Measurements from ENCODE around the gene SESN3. TPM values are rescaled to one million over a fixed set of nuclear protein-coding genes. Genes with fewer than 3 reads are reported as not detected.
A peak's percentile ranks its signal among the peaks of the same experiment; 100 is the strongest.

Gene SESN3
- total RNA-seq, 1 experiment from 2014 or later, result 28.2 TPM

DNA sequence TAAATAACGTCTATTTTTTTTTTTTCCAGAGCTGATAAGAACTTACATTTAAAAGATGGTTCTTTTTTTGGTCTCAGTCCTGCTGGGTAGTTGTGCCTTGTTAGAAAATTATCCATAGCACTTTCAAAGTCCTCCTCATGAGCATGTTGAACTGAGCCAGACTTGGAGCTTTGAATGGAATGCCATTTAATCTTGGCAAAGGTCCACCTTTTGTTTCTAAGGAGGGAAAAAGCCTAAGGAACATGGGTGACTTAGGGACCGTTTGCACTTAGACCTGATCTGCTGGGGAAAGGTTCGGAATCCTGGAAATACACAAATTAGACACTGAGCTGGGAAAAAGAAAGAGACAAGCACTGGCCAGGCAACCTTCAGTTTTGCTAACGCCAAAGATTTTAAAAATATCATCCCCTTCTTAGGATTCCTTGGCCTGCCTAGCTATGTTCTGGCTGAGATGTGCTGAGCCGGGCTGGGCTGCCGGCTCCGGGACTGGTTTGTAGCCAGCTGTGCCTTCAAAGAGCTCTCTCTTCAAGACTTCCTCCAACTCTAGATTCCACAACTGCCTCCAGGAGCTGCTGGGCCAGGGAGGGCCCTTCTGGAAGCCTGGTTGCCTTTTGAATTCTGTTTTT lies 74.0 kb downstream of the SESN3 start:
- CTCF ChIA-PET, result interaction anchor here (0.6 to 3.1 kb wide), 4 partner anchors 149 to 549 kb away, joined by 3 to 13 read pairs (median 7); no protein-coding TSS in a partner anchor
- intact Hi-C loops (cut with micrococcal nuclease; ENCODE audit: unreplicated experiment), result loop anchor here (10.0 kb wide), 1 partner anchor 268 kb away; no protein-coding TSS in a partner anchor

GRCh38 chr11:95156133-95156721 lies 74.8 kb downstream of the SESN3 start:
- ChIA-PET CTCF (interaction anchor here (0.6 to 3.1 kb wide), 3 partner anchors 150 to 550 kb away, joined by 4 to 13 read pairs (median 10); no protein-coding TSS in a partner anchor), POLR2A (no interaction called here)
- Mint-ChIP-seq H3K27me3 (ENCODE audit: insufficient read depth, unreplicated experiment) (no peaks in the 10 kb centered on the region), H3K36me3 (ENCODE audit: insufficient read depth, unreplicated experiment) (peaks cover 11% of the 10 kb centered on the region), H3K27ac (ENCODE audit: unreplicated experiment) (no peak overlapping the region), H3K9me3 (ENCODE audit: unreplicated experiment) (no peaks in the 10 kb centered on the region), H3K4me3 (ENCODE audit: unreplicated experiment) (no peak overlapping the region), H3K4me1 (ENCODE audit: low read depth, unreplicated experiment) (peaks cover 24% of the 10 kb centered on the region)
- Histone ChIP-seq H3K4me3 (ENCODE audit: low read depth, low read length) (no peak overlapping the region), H3K36me3 (ENCODE audit: control insufficient read depth, insufficient read depth, low read length) (no peaks in the 10 kb centered on the region), H3K9me3 (no peaks in the 10 kb centered on the region), H3K27me3 (replicated peaks; ENCODE audit: control insufficient read depth, insufficient read depth, low read length) (no peaks in the 10 kb centered on the region), H3K4me1 (peaks cover 10% of the 10 kb centered on the region)
- no peak for TF ChIP-seq CTCF (IDR thresholded peaks at IDR 0.05; ENCODE audit: insufficient read depth in 1 of 2, low read depth in 1 of 2, low read length in 1 of 2, severe bottlenecking in 1 of 2, unreplicated experiment in 1 of 2)
- DNase-seq, result peak; percentile 31 to 51
- BruUV-seq (replicated peaks), result no TSS peak
- intact Hi-C loops (cut with micrococcal nuclease; ENCODE audit: unreplicated experiment), result loop anchor here (10.0 kb wide), 1 partner anchor 269 kb away; no protein-coding TSS in a partner anchor

More for the DNA sequence above, 74.0 kb downstream of the SESN3 start:
- Mint-ChIP-seq H3K27ac (ENCODE audit: unreplicated experiment) (no peak overlapping the region), H3K36me3 (ENCODE audit: insufficient read depth, unreplicated experiment) (peaks cover 9% of the 10 kb centered on the region), H3K4me1 (ENCODE audit: low read depth, unreplicated experiment) (peaks cover 18% of the 10 kb centered on the region), H3K27me3 (ENCODE audit: insufficient read depth, unreplicated experiment) (no peaks in the 10 kb centered on the region), H3K4me3 (ENCODE audit: unreplicated experiment) (no peak overlapping the region), H3K9me3 (ENCODE audit: unreplicated experiment) (no peaks in the 10 kb centered on the region)
- Histone ChIP-seq H3K36me3 (ENCODE audit: control insufficient read depth, insufficient read depth, low read length) (no peaks in the 10 kb centered on the region), H3K4me3 (ENCODE audit: low read depth, low read length) (no peak overlapping the region), H3K27me3 (replicated peaks; ENCODE audit: control insufficient read depth, insufficient read depth, low read length) (no peaks in the 10 kb centered on the region), H3K9me3 (no peaks in the 10 kb centered on the region), H3K4me1 (peaks cover 6% of the 10 kb centered on the region)
- POLR2A ChIA-PET, result interaction anchor here (0.6 kb wide), 1 partner anchor 50 kb away, joined by 8 read pairs; no protein-coding TSS in a partner anchor
- DNase-seq, result no peak
- BruUV-seq (replicated peaks), result no TSS peak
- no peak for TF ChIP-seq CTCF (IDR thresholded peaks at IDR 0.05; ENCODE audit: insufficient read depth in 1 of 2, low read depth in 1 of 2, low read length in 1 of 2, severe bottlenecking in 1 of 2, unreplicated experiment in 1 of 2)

GRCh38 chr11:95155385-95155784 lies 75.6 kb downstream of the SESN3 start:
- POLR2A ChIA-PET, result no interaction called here
- intact Hi-C loops (cut with micrococcal nuclease; ENCODE audit: unreplicated experiment), result loop anchor here (10.0 kb wide), 1 partner anchor 269 kb away; no protein-coding TSS in a partner anchor
- no peak for DNase-seq
- Histone ChIP-seq H3K4me1 (peaks cover 10% of the 10 kb centered on the region), H3K4me3 (ENCODE audit: low read depth, low read length) (no peak overlapping the region), H3K36me3 (ENCODE audit: control insufficient read depth, insufficient read depth, low read length) (no peaks in the 10 kb centered on the region), H3K9me3 (no peaks in the 10 kb centered on the region), H3K27me3 (replicated peaks; ENCODE audit: control insufficient read depth, insufficient read depth, low read length) (no peaks in the 10 kb centered on the region)
- TF ChIP-seq CTCF (IDR thresholded peaks at IDR 0.05; ENCODE audit: insufficient read depth in 1 of 2, low read depth in 1 of 2, low read length in 1 of 2, severe bottlenecking in 1 of 2, unreplicated experiment in 1 of 2), result no peak
- Mint-ChIP-seq H3K27ac (ENCODE audit: unreplicated experiment) (no peak overlapping the region), H3K36me3 (ENCODE audit: insufficient read depth, unreplicated experiment) (peaks cover 10% of the 10 kb centered on the region), H3K4me1 (ENCODE audit: low read depth, unreplicated experiment) (peaks cover 24% of the 10 kb centered on the region), H3K27me3 (ENCODE audit: insufficient read depth, unreplicated experiment) (no peaks in the 10 kb centered on the region), H3K4me3 (ENCODE audit: unreplicated experiment) (no peak overlapping the region), H3K9me3 (ENCODE audit: unreplicated experiment) (no peaks in the 10 kb centered on the region)
- BruUV-seq (replicated peaks), result no TSS peak
- CTCF ChIA-PET, result interaction anchor here (0.9 to 4.3 kb wide), 10 partner anchors 9 to 680 kb away, joined by 3 to 67 read pairs (median 5); partner anchors contain the start of genes SESN3 and SRSF8
